GM21737 (cell line): Measurements from ENCODE around the gene STK38L.
A peak's percentile ranks its signal among the peaks of the same experiment; 100 is the strongest.

ENCODE experiments used
- ATAC-seq: cut with Tn5 transposase; IDR thresholded peaks from one replicate; pipeline ENCODE4 v1.9.1; 2021; ENCODE audit warnings: mild to moderate bottlenecking, moderate library complexity; ENCODE audit not compliant: unreplicated experiment

The STK38L gene

GRCh38 chr12:27243804-27244688 lies at the start of gene STK38L:
Gene STK38L (plus strand): TSS chr12:27244286. CDS start chr12:27297721, 53,435 bp downstream.
- peak; percentile 96 for ATAC-seq

DNA sequence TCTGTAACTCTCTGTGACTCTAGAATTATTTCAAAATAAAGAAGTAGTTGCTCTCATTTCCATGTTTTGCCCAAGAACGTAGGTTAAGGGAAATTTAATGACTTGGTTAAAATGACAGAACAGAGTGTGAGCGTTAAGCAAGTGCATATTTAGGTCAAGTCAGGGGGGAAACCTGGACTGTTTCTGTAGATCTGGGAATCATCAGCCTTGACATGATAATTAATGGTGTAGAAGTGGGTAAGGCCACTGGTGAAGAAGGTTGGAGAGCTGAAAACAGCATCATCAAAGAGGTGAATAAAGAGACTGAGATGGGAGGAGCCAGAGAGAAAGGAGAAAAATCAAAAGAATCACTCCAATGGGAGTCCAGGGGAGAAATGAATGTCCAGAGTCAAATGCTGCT lies 49.4 kb upstream of the STK38L start:
- ATAC-seq, result no peak

GRCh38 chr12:27198036-27198435 lies 46.0 kb upstream of the STK38L start:
- ATAC-seq, result no peak

GRCh38 chr12:27199638-27200300 lies 44.3 kb upstream of the STK38L start:
- ATAC-seq, result no peak

DNA sequence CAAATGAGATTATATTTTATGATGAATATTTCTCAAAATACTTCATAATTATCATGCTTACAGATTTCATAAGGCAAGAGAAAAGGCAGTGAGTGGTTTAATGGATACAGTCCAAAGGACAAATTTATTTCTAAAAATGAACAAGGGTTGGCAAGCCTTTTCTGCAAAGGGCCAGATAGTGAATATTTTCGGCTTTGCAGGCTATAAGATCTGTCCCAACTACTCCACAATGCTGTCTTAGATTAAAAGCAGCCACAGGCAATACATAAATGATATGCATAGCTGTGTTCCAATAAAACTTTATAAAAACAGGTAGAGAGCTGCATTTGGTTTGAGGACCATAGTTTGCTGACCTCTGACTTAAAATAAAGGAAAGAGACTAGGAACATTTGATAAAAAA lies 42.9 kb upstream of the STK38L start:
- ATAC-seq, result no peak

DNA sequence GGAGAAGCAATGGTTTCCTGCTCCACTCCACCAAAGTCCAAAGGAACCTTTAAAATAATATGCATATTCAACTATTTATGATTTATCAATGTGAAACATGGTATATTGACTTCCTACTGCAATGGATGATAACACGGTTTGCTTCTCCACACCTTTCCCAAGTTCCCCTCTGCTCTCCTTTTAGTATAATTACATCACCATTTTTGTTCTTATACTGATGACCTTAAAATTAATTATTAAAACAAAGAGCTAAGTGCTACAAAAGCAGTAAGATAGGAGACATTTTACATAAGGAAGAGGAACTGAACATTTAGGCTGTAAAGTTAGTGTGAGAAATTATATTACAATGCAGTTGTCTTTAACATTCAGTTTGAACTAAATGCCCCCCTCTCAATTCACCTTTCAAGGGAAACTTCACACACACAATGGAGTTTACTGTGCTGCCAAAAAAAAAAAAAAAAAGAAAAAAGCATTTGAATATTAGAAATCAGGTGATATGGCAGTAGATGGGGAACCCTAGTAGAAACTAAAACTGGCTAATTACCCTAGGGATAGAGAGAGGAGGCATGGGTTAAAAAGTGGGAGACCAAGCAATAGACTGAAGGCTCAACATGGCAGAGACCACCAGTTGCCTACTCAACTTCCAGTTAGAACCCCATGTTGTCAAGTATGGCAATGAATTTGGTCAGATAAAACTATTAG lies 37.1 kb upstream of the STK38L start:
- no peak for ATAC-seq

GRCh38 chr12:27207615-27208413 lies 36.3 kb upstream of the STK38L start:
- ATAC-seq, result peak; percentile 85

GRCh38 chr12:27208414-27208750 lies 35.7 kb upstream of the STK38L start:
- peak; percentile 10 for ATAC-seq

DNA sequence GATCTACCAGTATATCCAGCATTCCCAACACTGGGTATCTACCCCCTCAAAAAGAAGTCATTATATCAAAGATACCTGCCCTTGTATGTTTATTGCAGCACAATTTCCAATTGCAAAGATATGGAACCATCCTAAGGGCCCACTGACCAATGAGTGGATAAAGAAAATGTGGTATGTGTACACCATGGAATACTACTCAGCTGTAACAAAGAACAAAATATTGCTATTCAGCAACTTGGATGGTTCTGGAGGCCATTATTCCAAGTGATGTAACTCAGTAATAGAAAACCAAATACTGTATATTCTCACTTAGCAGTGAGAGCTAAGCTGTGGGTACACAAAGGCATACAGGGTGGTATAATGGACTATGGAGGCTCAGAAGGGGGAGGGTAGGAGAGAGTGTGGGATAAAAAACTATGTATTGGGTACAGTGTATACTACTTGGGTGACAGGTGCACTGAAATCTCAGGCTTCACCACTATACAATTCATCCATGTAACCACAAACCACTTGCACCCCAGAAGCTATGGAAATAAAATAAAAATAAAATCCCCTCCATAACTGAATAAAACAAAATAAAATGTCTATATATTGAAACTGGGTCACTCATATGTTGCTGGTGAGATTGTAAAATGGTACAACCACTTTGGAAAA lies 34.7 kb upstream of the STK38L start:
- ATAC-seq, result no peak

DNA sequence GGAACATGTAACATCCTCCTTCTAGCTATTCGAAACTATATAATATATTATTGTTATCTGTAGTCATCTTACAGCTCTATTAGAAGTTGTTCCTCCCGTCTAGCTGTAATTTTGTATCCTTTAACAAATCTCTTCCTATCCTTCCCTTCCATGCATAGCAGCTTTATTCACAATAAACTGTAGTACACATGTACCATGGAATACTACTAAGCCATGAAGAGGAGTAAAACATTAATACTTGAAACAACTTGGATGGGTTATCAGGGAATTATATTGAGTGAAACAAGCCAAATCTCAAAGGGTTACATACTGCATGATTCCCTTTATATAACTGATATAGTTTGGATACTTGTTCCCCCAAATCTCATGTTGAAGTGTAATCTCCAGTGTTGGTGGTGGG lies 33.9 kb upstream of the STK38L start:
- no peak for ATAC-seq

- ATAC-seq, result no peak
Measured at GRCh38 chr12:27212861-27213260, 31.2 kb upstream of the STK38L start.

DNA sequence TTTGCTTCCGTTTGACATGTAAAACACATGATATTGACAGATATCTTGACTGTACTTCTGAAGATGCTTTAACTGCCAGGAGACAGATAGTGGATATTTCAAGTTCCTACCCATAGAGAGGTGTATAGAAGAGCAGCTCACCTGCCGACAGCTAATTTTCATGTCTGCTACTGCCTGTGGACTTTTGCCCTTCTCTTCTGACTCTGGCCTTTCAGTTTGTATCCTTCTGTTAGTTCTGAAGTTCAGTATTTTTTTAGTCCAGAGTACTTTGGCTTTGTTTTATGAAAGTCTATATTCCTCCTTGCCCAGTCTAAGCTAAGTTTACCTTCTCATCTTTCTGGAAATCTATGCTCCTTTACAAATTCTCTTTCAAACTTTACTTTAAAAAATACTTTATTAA lies 30.8 kb upstream of the STK38L start:
- ATAC-seq, result no peak

- no peak for ATAC-seq
Measured at GRCh38 chr12:27213830-27214787, 30.0 kb upstream of the STK38L start.

DNA sequence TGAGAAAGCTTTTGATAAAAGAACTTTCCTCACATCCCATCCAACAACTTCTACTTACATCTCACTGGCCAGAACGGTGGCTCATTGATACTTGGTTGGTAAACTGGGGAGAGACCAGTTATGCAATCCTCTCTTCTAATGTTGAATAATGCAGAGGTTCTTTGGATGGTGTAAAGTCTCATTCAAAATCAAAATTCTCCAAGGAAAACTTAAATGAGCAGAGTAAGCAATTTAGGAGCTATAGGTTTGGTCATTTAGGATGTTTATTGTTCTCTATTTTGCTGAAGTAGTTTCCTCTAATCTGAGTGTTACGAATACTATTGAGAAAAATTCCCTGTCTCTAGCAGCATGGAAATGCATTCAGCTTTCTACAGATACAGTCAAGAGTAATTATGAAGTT lies 26.5 kb upstream of the STK38L start:
- no peak for ATAC-seq

- ATAC-seq, result no peak
Measured at GRCh38 chr12:27219693-27220054, 24.4 kb upstream of the STK38L start.

DNA sequence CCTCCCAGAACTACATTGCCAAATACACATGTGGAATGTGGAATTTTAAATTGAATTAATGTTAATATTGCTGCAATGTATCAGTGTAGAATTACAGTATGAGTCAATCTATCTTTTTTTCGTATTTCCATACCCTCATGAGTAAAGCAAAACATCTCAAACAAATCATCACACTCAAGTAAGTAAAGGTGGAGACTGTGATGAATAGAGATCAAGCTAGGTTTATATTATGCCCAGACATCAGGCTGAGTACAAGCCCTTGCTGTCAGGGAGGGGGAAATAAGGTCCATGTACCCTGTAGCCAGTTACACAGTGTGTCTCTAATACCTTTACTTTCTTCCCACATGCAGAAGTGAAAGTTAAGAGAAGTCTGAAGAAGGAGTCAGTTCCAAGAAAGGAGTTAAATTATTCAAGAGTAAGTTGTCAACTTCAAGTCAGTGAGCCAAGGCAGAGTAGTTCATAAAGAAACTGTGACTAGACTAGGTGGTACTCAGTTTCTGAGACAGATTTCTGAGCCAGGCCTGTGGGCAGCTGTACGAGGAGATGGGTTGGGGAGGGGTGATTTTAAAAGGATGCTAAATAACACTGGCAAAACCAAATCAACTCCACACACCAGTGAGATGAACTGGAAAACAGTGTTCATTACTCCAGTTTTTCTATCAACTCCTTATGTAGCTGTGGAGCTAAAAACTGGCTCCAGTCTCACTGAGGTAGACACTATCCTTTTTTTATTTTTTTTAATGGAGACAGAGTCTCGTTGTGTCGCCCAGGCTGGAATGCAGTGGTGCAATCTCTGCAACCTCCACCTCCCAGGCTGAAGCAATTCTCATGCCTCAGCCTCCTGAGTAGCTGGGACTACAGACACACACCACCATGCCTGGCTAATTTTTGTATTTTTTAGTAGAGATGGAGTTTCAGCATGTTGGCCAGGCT lies 23.8 kb upstream of the STK38L start:
- ATAC-seq, result peak; percentile 61

- ATAC-seq, result no peak
Measured at GRCh38 chr12:27220988-27221345, 23.1 kb upstream of the STK38L start.

- peak; percentile 67 for ATAC-seq
Measured at GRCh38 chr12:27221625-27222387, 22.3 kb upstream of the STK38L start.
